ENCODE data around the gene GNG7.
A peak's percentile ranks its signal among the peaks of the same experiment; 100 is the strongest.
"Not testable (repeated sequence)": the region's sequence is repeated elsewhere in the genome, so short reads cannot be mapped to it uniquely, and the experiment has no call there.

The GNG7 gene

DNA sequence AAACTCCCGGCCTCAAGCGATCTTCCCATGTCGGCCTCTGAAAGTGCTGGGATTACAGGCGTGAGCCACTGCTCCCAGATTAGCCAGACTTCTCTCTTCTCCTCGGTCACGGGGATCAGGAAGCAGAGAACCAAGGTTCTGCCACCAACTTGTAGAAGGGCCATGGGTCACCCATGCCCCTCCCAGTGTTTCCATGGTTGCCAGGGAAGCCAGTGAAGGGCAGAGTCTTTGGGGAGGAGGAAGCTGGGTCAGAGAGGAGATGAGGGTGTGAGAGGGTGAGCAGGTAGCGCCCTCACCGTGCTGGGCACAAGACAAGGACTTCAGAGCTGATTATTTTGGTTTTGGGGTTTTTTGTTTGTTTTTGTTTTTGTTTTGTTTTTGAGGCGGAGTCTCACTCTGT, 77.1 kb downstream of the GNG7 start:
- peak overlapping the region; percentile 92 for H3K27ac ChIP-seq (ENCODE audit: low read depth, low read length)
- peak overlapping the region; percentile 72 for H3K4me2 ChIP-seq (ENCODE audit: low read length)
- H3K4me1 ChIP-seq (ENCODE audit: control insufficient read depth, low read length): peaks cover 91% of the 10 kb centered on the region
- H3F3A ChIP-seq (ENCODE audit: control insufficient read depth, insufficient read depth): peaks cover 57% of the 10 kb centered on the region
- H3K36me3 ChIP-seq (ENCODE audit: control insufficient read depth, low read length): peaks cover 51% of the 10 kb centered on the region
- H3K4me3 ChIP-seq (ENCODE audit: low read length): peak overlapping the region; percentile 53
- H3K27me3 ChIP-seq (ENCODE audit: control insufficient read depth, low read length): no peaks in the 10 kb centered on the region
- no peak for TF ChIP-seq EZH2phosphoT487 (IDR thresholded peaks at IDR 0.05; ENCODE audit: borderline replicate concordance, low read length)
- TF ChIP-seq, protein P1, sequence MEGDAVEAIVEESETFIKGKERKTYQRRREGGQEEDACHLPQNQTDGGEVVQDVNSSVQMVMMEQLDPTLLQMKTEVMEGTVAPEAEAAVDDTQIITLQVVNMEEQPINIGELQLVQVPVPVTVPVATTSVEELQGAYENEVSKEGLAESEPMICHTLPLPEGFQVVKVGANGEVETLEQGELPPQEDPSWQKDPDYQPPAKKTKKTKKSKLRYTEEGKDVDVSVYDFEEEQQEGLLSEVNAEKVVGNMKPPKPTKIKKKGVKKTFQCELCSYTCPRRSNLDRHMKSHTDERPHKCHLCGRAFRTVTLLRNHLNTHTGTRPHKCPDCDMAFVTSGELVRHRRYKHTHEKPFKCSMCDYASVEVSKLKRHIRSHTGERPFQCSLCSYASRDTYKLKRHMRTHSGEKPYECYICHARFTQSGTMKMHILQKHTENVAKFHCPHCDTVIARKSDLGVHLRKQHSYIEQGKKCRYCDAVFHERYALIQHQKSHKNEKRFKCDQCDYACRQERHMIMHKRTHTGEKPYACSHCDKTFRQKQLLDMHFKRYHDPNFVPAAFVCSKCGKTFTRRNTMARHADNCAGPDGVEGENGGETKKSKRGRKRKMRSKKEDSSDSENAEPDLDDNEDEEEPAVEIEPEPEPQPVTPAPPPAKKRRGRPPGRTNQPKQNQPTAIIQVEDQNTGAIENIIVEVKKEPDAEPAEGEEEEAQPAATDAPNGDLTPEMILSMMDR (IDR thresholded peaks at IDR 0.05; ENCODE audit: low read depth, low read length, poor library complexity, severe bottlenecking): no peak
- H3K9me3 ChIP-seq (ENCODE audit: control insufficient read depth, insufficient read depth, low read length): peaks cover 17% of the 10 kb centered on the region
- no peaks in the 10 kb centered on the region for H3K9me2 ChIP-seq (replicated peaks; ENCODE audit: control insufficient read depth, low read length)
- H4K20me1 ChIP-seq (ENCODE audit: control insufficient read depth, insufficient read depth, low read depth, low read length): no peaks in the 10 kb centered on the region
- peaks cover 64% of the 10 kb centered on the region for H3K79me2 ChIP-seq (ENCODE audit: control insufficient read depth, low read length)

DNA sequence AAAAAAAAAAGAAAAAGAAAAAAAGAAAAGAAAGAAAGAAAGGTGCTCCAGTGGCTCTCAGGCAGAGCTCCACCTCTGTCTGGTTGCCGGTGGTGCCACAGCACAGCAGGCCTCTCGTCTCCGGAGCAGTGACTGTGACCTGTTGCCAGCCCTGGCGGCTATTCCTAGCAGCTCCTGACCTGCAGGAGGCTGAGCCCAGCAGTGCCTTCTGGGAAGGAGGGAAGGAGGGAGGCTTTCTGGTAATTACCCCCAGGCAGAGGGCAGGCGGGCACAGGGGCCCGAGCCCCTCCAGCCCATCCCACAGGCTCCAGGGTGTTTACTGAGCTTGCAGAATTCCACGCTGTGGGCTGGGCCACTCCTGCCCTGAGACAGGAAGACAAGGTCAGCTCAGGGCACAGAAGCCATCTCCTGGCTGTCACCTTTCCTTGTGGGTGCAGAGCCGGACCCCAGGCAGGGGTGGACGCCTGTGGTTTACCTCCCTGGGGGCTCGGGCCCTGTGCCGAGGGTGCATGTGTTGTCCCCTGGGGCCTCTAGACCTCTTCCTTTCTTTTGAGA, 77.9 kb downstream of the GNG7 start:
- H3F3A ChIP-seq (ENCODE audit: control insufficient read depth, insufficient read depth): peaks cover 55% of the 10 kb centered on the region
- peak overlapping the region; percentile 92 for H3K27ac ChIP-seq (ENCODE audit: low read depth, low read length)
- H3K9me3 ChIP-seq (ENCODE audit: control insufficient read depth, insufficient read depth, low read length): peaks cover 16% of the 10 kb centered on the region
- peak overlapping the region; percentile 53 for H3K4me3 ChIP-seq (ENCODE audit: low read length)
- no peaks in the 10 kb centered on the region for H3K27me3 ChIP-seq (ENCODE audit: control insufficient read depth, low read length)
- no peaks in the 10 kb centered on the region for H3K9me2 ChIP-seq (replicated peaks; ENCODE audit: control insufficient read depth, low read length)
- H3K4me1 ChIP-seq (ENCODE audit: control insufficient read depth, low read length): peaks cover 90% of the 10 kb centered on the region
- no peaks in the 10 kb centered on the region for H4K20me1 ChIP-seq (ENCODE audit: control insufficient read depth, insufficient read depth, low read depth, low read length)
- no peak for TF ChIP-seq EZH2phosphoT487 (IDR thresholded peaks at IDR 0.05; ENCODE audit: borderline replicate concordance, low read length)
- TF ChIP-seq, protein P1 (IDR thresholded peaks at IDR 0.05; ENCODE audit: low read depth, low read length, poor library complexity, severe bottlenecking): peak; percentile 4
- peaks cover 63% of the 10 kb centered on the region for H3K79me2 ChIP-seq (ENCODE audit: control insufficient read depth, low read length)
- H3K4me2 ChIP-seq (ENCODE audit: low read length): peak overlapping the region; percentile 72
- H3K36me3 ChIP-seq (ENCODE audit: control insufficient read depth, low read length): peaks cover 44% of the 10 kb centered on the region

DNA sequence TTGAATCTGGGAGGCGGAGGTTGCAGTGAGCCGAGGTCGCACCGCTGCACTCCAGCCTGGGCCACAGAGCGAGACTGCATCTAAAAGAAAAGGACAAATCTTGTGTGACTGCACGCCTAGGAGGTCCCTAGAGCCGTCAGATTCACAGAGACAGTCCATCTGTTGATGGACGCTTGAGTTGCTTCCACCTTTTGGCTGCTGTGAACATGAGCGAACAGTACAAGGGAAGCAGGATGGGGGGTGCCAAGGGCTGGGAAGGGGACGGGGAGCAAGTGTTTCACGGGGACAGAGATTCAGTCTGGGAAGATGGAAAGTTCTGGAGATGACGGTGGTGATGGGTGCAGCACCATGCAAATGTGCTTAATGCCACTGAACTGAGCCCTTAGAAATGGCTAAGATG, 78.7 kb downstream of the GNG7 start:
- Histone ChIP-seq H3K9me2 (replicated peaks; ENCODE audit: control insufficient read depth, low read length) (no peaks in the 10 kb centered on the region), H3F3A (ENCODE audit: control insufficient read depth, insufficient read depth) (peaks cover 51% of the 10 kb centered on the region), H3K79me2 (ENCODE audit: control insufficient read depth, low read length) (peaks cover 63% of the 10 kb centered on the region), H3K36me3 (ENCODE audit: control insufficient read depth, low read length) (peaks cover 43% of the 10 kb centered on the region), H3K4me2 (ENCODE audit: low read length) (peak overlapping the region; percentile 72), H3K27ac (ENCODE audit: low read depth, low read length) (peak overlapping the region; percentile 92), H3K27me3 (ENCODE audit: control insufficient read depth, low read length) (no peaks in the 10 kb centered on the region), H3K9me3 (ENCODE audit: control insufficient read depth, insufficient read depth, low read length) (peaks cover 9% of the 10 kb centered on the region), H4K20me1 (ENCODE audit: control insufficient read depth, insufficient read depth, low read depth, low read length) (no peaks in the 10 kb centered on the region), H3K4me1 (ENCODE audit: control insufficient read depth, low read length) (peaks cover 90% of the 10 kb centered on the region), H3K4me3 (ENCODE audit: low read length) (peak overlapping the region; percentile 41)
- TF ChIP-seq, protein P1 (IDR thresholded peaks at IDR 0.05; ENCODE audit: low read depth, low read length, poor library complexity, severe bottlenecking): no peak
- no peak for TF ChIP-seq EZH2phosphoT487 (IDR thresholded peaks at IDR 0.05; ENCODE audit: borderline replicate concordance, low read length)

DNA sequence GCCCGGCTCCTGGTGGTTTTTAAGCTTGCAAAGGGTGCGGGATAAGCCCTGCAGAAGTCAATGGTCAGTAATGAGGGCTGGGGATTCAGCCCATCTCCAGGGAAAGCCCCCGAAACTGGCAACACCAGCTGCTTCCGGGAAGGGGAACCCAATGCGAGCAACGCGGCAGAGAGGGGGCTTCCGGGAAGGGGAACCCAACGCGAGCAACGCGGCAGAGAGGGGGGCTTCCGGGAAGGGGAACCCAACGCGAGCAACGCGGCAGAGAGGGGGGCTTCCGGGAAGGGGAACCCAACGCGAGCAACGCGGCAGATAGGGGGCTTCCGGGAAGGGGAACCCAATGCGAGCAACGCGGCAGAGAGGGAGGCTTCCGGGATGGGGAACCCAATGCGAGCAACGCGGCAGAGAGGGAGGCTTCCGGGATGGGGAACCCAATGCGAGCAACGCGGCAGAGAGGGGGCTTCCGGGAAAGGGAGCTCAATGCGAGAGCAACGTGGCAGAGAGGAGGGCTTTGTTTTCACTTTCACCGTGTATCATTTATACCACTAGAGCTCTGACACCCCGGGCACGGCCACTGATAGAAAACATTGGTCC, 80.0 kb downstream of the GNG7 start:
- H3K79me2 ChIP-seq (ENCODE audit: control insufficient read depth, low read length): peaks cover 62% of the 10 kb centered on the region
- H3K9me2 ChIP-seq (replicated peaks; ENCODE audit: control insufficient read depth, low read length); H4K20me1 ChIP-seq (ENCODE audit: control insufficient read depth, insufficient read depth, low read depth, low read length); H3K9me3 ChIP-seq (ENCODE audit: control insufficient read depth, insufficient read depth, low read length); H3K27me3 ChIP-seq (ENCODE audit: control insufficient read depth, low read length): not testable (repeated sequence)
- H3K4me2 ChIP-seq (ENCODE audit: low read length): peak overlapping the region; percentile 99
- H3K4me1 ChIP-seq (ENCODE audit: control insufficient read depth, low read length): peaks cover 90% of the 10 kb centered on the region
- H3K4me3 ChIP-seq (ENCODE audit: low read length): peak overlapping the region; percentile 70
- peaks cover 38% of the 10 kb centered on the region for H3F3A ChIP-seq (ENCODE audit: control insufficient read depth, insufficient read depth)
- peak overlapping the region; percentile 92 for H3K27ac ChIP-seq (ENCODE audit: low read depth, low read length)
- peaks cover 33% of the 10 kb centered on the region for H3K36me3 ChIP-seq (ENCODE audit: control insufficient read depth, low read length)

Data from DOHH2 (cell line).